ENCODE data around the gene KCTD14.

- TF ChIP-seq CTCF (IDR thresholded peaks at IDR 0.05; ENCODE audit: low read depth, low read length) (no peak), POLR2A (IDR thresholded peaks at IDR 0.05; ENCODE audit: extremely low read depth, insufficient read length) (peak; percentile 37), MYC (IDR thresholded peaks at IDR 0.05; ENCODE audit: low read depth, low read length) (no peak; the same call in 1 of the 2 replicates), MAX (IDR thresholded peaks at IDR 0.05; ENCODE audit: low read depth, low read length) (0 out of 2 replicates have a peak, but pooled peaks have one; percentile 6)
Observed at GRCh38 chr11:78039919-78040671, 17.0 kb upstream of the KCTD14 start.
